GM13976 (cell line): ENCODE data around the gene RBBP8.

ENCODE experiments used
- DNase-seq: peaks from one replicate; pipeline ENCODE4 v3.0.0; 2012; ENCODE audit warnings: low spot score
- in situ Hi-C: fragments of 300-500 bp; cut with MboI; formaldehyde crosslinking; loops from one replicate; pipeline ENCODE4 v1.12.0; 2022; ENCODE audit warnings: low sequenced_read_pairs, mixed read lengths, inconsistent platforms; ENCODE audit not compliant: unreplicated experiment
- TF ChIP-seq, protein P1 (sequence below): IDR thresholded peaks from 2 replicates; pipeline ENCODE4 v1.5.1; 2012; ENCODE audit warnings: borderline replicate concordance, mild to moderate bottlenecking; ENCODE audit not compliant: insufficient read depth; ENCODE audit errors: extremely low read depth, missing control alignments, control extremely low read depth

The RBBP8 gene

DNA sequence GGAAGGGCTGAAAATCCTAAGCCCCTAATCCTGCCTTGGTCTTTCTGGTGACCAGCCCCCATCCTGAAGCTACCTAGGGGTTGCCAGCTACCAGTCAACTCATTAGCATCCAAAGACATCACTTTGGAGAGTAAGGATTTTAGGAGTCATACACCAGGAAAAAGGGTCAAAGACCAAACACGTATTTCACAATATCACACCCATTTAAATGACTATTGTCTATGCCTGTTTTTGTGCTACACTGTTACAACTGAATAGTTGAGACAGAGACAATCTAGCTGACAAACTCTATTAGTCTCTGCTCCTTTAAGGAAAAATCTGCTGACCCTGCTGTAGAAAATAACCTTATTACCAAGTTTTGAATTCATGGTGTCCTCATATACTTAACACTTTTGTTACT, 21.0 kb upstream of the RBBP8 start:
- TF ChIP-seq, protein P1, sequence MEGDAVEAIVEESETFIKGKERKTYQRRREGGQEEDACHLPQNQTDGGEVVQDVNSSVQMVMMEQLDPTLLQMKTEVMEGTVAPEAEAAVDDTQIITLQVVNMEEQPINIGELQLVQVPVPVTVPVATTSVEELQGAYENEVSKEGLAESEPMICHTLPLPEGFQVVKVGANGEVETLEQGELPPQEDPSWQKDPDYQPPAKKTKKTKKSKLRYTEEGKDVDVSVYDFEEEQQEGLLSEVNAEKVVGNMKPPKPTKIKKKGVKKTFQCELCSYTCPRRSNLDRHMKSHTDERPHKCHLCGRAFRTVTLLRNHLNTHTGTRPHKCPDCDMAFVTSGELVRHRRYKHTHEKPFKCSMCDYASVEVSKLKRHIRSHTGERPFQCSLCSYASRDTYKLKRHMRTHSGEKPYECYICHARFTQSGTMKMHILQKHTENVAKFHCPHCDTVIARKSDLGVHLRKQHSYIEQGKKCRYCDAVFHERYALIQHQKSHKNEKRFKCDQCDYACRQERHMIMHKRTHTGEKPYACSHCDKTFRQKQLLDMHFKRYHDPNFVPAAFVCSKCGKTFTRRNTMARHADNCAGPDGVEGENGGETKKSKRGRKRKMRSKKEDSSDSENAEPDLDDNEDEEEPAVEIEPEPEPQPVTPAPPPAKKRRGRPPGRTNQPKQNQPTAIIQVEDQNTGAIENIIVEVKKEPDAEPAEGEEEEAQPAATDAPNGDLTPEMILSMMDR: no peak
- in situ Hi-C loops: no loop called here
- DNase-seq: no peak

DNA sequence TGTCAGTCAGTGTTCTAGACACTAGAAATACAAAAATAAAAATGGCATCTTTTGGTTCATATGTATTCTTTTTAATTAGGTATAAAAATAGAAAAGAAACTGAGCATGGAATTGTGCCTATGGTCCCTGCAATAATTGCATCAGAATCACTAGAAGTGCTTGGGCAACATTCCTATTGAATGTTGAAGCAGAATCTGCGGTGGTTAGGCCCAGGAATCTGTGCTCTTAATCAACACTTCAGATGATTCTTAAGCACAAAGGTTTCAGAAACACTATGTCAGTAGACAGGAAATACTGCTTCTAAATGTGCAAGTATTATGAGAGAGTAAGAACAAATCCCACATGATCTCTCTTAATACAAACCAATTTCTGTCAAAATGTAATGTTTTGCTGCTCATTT, 20.3 kb upstream of the RBBP8 start:
- DNase-seq: no peak
- in situ Hi-C loops: no loop called here

GRCh38 chr18:22913861-22914260, 19.3 kb upstream of the RBBP8 start:
- DNase-seq: no peak
- in situ Hi-C loops: no loop called here
- TF ChIP-seq, protein P1: no peak

More for the DNA sequence above, 20.3 kb upstream of the RBBP8 start:
- TF ChIP-seq, protein P1: no peak

- in situ Hi-C loops: no loop called here
- TF ChIP-seq, protein P1: no peak
- DNase-seq: no peak
Measured at GRCh38 chr18:22914633-22915032, 18.5 kb upstream of the RBBP8 start.

- in situ Hi-C loops: no loop called here
- DNase-seq: no peak
- TF ChIP-seq, protein P1: no peak
Measured at GRCh38 chr18:22915337-22915736, 17.8 kb upstream of the RBBP8 start.

DNA sequence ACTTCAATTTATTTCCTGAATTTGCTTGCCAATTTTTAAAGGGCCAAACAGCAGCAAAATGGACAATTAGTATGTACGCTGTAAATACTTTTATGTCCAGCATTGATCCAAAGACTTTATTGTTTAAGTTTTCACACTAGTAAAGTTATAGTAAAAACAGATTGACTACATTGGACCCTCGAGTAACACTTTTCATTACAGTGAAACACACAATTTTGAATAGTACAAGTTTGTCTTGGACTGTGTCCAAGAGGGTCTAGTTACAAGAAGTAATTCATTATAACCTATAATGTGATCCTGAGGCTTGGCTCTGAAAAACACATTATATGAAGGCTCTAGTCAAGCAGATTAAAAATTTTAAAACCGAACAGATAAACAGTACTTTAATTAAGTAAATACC, 11.4 kb upstream of the RBBP8 start:
- in situ Hi-C loops: no loop called here
- TF ChIP-seq, protein P1: no peak
- DNase-seq: no peak

GRCh38 chr18:22924589-22924988, 8.5 kb upstream of the RBBP8 start:
- in situ Hi-C loops: no loop called here

More at GRCh38 chr18:22924589-22924988, 8.5 kb upstream of the RBBP8 start:
- no peak for DNase-seq
- TF ChIP-seq, protein P1: no peak
